ENCODE results near the gene SH3BGRL3.
"Not testable (repeated sequence)": the region's sequence is repeated elsewhere in the genome, so short reads cannot be mapped to it uniquely, and the experiment has no call there.

The SH3BGRL3 gene

DNA sequence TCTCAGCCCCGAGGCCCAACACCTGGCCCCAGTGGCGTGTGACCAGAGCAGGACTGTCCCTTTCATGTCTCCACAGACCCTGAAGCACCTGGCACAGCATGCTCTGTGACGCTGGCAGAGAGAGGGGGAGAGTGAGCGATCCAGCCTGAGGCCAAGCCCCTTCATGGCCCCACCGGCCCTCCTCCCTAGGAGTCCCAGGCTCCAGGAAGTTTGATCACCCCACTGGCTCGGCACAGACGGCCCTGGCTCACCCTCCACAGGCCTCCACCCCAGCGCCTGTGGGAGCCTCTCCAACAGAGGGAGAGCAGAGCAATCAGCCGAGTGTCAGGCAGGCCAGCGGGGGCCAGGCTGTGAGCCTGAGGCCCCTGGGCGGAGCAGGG lies 11.0 kb downstream of the SH3BGRL3 start:
- TF ChIP-seq, protein P1, sequence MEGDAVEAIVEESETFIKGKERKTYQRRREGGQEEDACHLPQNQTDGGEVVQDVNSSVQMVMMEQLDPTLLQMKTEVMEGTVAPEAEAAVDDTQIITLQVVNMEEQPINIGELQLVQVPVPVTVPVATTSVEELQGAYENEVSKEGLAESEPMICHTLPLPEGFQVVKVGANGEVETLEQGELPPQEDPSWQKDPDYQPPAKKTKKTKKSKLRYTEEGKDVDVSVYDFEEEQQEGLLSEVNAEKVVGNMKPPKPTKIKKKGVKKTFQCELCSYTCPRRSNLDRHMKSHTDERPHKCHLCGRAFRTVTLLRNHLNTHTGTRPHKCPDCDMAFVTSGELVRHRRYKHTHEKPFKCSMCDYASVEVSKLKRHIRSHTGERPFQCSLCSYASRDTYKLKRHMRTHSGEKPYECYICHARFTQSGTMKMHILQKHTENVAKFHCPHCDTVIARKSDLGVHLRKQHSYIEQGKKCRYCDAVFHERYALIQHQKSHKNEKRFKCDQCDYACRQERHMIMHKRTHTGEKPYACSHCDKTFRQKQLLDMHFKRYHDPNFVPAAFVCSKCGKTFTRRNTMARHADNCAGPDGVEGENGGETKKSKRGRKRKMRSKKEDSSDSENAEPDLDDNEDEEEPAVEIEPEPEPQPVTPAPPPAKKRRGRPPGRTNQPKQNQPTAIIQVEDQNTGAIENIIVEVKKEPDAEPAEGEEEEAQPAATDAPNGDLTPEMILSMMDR (IDR thresholded peaks at IDR 0.05; ENCODE audit: insufficient read depth, low read depth, low read length, missing control alignments) = no peak
- peak; percentile 24 for DNase-seq (ENCODE audit: low read depth)
- H3K4me3 ChIP-seq (ENCODE audit: low read depth, low read length) = no peak overlapping the region

DNA sequence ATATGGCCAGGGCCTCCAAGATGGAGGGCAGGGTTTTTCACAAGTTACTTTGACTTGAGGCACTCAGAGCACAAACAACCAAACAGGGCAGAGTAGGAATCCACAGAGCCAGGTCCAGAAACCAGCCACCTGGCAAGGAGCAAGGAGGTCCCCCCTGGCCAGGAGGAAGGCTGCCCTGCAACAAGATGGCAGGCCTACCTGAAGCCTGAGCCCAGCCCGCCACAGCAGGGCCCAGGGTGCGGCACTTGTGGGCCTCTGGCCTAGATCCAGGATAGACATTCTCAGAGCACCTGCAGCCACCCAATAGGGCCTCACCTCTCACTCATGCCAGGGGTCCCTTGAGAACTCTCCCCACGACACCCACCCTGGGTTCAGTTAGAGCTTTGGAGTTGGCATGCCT lies 11.5 kb downstream of the SH3BGRL3 start:
- H3K4me3 ChIP-seq (ENCODE audit: low read depth, low read length) = no peak overlapping the region
- TF ChIP-seq, protein P1 (IDR thresholded peaks at IDR 0.05; ENCODE audit: insufficient read depth, low read depth, low read length, missing control alignments) = no peak
- DNase-seq (ENCODE audit: low read depth) = no peak

DNA sequence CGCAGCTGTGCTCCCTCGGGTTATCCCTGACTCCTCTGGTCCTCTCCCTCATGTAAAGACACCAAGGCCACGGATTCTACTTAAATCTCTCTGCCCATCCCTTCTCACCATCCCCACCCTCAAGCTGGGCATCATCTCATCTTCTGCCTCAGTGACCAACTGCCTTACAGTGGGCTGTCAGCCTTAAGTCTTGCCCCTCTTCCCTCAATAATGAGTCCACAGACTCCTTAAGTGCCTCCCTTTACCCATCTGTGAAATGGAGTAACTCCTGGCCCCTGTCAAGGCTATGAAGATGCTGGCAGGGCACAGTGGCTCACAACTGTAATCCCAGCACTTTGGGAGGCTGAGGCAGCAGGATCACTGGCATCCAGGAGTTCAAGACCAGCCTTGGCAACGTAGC lies 12.1 kb downstream of the SH3BGRL3 start:
- TF ChIP-seq, protein P1 (IDR thresholded peaks at IDR 0.05; ENCODE audit: insufficient read depth, low read depth, low read length, missing control alignments) = no peak
- no peak for DNase-seq (ENCODE audit: low read depth)
- no peak overlapping the region for H3K4me3 ChIP-seq (ENCODE audit: low read depth, low read length)

DNA sequence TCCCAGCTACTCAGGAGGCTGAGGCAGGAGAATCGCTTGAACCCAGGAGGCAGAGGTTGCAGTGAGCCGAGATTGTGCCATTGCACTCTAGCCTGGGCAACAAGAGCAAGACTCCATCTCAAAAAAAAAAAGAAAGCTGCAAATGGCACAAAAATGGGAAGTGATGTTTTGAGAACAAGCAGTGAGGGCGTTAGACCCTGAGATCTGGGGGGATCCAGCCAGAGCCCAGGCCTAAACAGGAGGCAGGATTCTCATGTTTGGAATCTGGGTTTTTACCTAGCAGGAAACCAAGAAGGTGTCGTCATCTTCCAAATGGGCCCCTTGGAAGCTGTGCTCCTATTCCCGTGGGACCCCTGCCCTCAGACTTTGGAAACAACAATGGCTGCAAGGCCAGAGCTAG lies 12.8 kb downstream of the SH3BGRL3 start:
- not testable (repeated sequence) for H3K4me3 ChIP-seq (ENCODE audit: low read depth, low read length); DNase-seq (ENCODE audit: low read depth)

DNA sequence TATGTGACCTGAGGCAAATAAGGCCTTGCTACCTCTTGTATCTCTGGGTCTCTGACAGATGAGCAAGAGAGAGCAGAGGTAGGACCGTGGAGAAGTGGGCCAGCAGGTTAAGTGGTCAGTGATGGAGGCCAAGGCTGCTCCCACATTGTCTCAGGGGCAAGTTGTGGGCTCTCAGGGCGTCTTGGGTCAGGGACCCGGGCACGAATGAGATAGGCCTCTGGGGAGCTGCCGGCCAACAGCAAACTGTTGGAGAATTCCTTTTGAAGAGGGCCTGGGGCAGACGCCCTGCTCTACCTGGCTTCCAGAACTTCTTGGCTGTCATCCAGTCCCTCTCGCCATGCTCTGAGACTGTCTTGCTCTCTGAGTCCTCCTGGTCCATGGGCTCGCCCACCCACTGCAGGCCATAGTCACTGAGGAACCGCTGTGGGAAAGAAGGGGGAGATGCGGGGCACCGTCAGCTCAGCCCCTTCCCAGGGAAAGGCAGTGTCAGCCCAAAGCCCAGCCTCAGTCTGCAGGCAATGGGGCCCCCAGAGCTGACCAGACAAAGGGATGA lies 14.1 kb downstream of the SH3BGRL3 start:
- DNase-seq (ENCODE audit: low read depth) = no peak
- no peak overlapping the region for H3K4me3 ChIP-seq (ENCODE audit: low read depth, low read length)
- TF ChIP-seq, protein P1 (IDR thresholded peaks at IDR 0.05; ENCODE audit: insufficient read depth, low read depth, low read length, missing control alignments) = no peak

DNA sequence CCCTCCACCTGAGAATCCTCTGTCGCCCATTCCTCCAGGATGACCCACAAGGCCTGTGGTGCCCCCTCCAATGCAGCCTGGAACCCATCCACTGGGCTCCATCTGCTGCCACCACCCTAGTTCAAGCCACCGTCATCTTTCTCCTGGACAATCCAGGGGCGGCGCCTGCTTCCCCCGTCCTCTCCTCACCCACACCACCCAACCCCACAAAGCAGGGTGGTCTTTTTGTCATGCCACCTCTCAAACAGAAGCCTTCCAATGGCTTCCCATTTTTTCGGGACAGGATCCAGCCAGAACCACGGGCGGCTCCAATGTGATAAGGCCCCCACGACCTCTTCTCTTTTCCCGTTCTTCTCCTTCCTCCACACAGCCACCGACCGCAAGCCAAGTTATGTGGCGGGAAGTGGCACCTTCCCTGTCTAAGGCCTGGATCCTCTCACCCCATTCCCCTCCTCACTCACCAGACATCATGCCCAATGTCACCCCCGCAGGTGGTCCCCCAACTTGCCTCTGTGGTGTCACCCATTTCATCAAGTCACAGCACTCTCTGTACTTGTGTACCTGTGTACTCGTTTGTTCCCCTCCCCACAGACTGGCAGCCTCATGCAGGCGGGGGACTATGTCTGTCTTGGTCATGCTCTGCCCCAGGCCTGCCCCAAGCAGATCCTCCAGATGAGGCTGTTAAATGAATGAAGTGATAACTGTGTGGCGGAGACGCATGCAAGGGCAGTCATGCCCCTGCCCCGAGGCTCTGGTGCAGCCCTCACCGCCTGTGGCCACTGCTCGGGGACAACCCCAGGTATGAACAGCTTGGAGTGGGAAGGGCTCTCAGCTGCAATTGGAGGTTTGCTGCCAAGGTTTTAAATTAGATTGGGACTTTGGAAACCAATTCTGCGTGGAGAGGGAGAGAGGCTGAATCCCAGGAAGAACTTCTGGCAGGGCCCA lies 15.6 kb downstream of the SH3BGRL3 start:
- TF ChIP-seq, protein P1 (IDR thresholded peaks at IDR 0.05; ENCODE audit: insufficient read depth, low read depth, low read length, missing control alignments) = no peak
- no peak overlapping the region for H3K4me3 ChIP-seq (ENCODE audit: low read depth, low read length)
- no peak for DNase-seq (ENCODE audit: low read depth)

DNA sequence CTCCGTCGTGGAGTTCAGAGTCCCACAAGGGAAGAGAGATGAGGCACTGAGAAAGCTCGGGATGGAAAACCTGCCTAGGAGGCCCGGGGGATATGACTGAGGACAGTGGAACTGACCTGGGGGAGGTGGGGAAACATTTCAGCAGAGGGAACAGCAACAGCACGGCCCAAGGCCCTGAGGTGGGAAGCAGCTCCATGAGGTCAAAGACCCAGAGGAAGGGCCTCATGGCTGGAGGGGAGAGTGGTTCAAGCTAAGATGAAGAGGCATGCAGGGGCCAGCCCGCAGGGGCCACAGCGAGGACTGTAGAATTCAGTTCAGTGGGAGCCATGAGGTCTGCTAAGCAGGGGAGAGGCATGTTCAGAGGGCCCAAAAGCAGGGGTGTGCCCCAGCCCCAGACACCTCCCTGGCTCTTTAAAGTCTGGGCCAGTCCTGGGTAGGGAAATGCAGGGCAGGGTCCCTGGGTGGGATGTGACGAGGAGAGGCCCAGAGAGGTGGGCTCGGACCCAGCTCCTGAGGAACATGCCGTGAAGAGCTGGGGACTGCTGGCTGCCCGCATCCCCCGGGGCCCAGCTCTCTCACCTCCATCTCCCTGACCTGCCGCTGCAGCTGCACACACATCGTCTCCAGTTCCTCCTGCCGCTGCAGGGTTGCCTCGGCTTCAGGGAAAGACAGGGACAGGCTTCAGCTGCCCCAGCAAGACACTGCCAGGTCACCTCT lies 16.6 kb downstream of the SH3BGRL3 start:
- H3K4me3 ChIP-seq (ENCODE audit: low read depth, low read length) = no peak overlapping the region
- TF ChIP-seq, protein P1 (IDR thresholded peaks at IDR 0.05; ENCODE audit: insufficient read depth, low read depth, low read length, missing control alignments) = no peak
- DNase-seq (ENCODE audit: low read depth) = no peak

Measured in GM12865 (cell line).